Measurements from ENCODE around the gene SPATA2. TPM values are rescaled to one million over a fixed set of nuclear protein-coding genes. Genes with fewer than 3 reads are reported as not detected.
A peak's percentile ranks its signal among the peaks of the same experiment; 100 is the strongest.

Gene SPATA2
- total and polyA plus RNA-seq, 2 of the 13 experiments (the other 11 are each of a cell fraction or from before 2014, with no cell fraction given), result 3.2 to 8.7 TPM

GRCh38 chr20:49915380-49916145 is at the start of gene SPATA2 (continued):
- TF ChIP-seq ZXDC (CRISPR knock-in tag; IDR thresholded peaks at IDR 0.05) (0 out of 2 replicates have a peak, but pooled peaks have one; percentile 64), ARID3A (IDR thresholded peaks at IDR 0.05; ENCODE audit: low read depth, low read length) (no peak), ZNF576 (CRISPR knock-in tag; IDR thresholded peaks at IDR 0.05) (0 out of 2 replicates have a peak, but pooled peaks have one; percentile 19), ZNF788 (CRISPR knock-in tag; IDR thresholded peaks at IDR 0.05; ENCODE audit: borderline replicate concordance) (peak; percentile 90), ATF5 (CRISPR knock-in tag; IDR thresholded peaks at IDR 0.05; ENCODE audit: low read depth) (peak; percentile 78; the same call in 1 of the 2 replicates), ZZZ3 (CRISPR knock-in tag; IDR thresholded peaks at IDR 0.05; ENCODE audit: borderline replicate concordance) (peak; percentile 56; the same call in 1 of the 2 replicates), ZNF274 (CRISPR knock-in tag; IDR thresholded peaks at IDR 0.05) (peak; percentile 76; the same call in 1 of the 2 replicates), ZNF329 (CRISPR knock-in tag; IDR thresholded peaks at IDR 0.05; ENCODE audit: low read depth) (no peak), FOXA1 (IDR thresholded peaks at IDR 0.05) (no peak), FOXA1 (CRISPR knock-in tag; IDR thresholded peaks at IDR 0.05) (peak; percentile 66), NONO (IDR thresholded peaks at IDR 0.05) (no peak), NONO (CRISPR knock-in tag; conservative IDR thresholded peaks at IDR 0.05) (peak; percentile 91), ATF4 (CRISPR knock-in tag; IDR thresholded peaks at IDR 0.05) (peak in 1 of 2 experiments; percentile 84; a peak in 2 of 4 replicates), KDM1A (CRISPR knock-in tag; IDR thresholded peaks at IDR 0.05) (peak; percentile 99), YEATS2 (CRISPR knock-in tag; IDR thresholded peaks at IDR 0.05; ENCODE audit: borderline replicate concordance) (peak; percentile 90; the same call in 1 of the 2 replicates), ZNF816 (CRISPR knock-in tag; IDR thresholded peaks at IDR 0.05; ENCODE audit: borderline replicate concordance) (no peak), ZNF614 (CRISPR knock-in tag; IDR thresholded peaks at IDR 0.05; ENCODE audit: borderline replicate concordance) (no peak; the same call in 1 of the 2 replicates), KMT2A (CRISPR knock-in tag; IDR thresholded peaks at IDR 0.05) (peak; percentile 94), HDAC1 (CRISPR knock-in tag; IDR thresholded peaks at IDR 0.05) (peak; percentile 88)

All from HepG2 (cell line).